HEK293T (cell line): ENCODE results near the gene FUT4.

Experiments used
- CTCF ChIA-PET: fragments of 350-600 bp; formaldehyde crosslinking; extraction: SDS; loops from one replicate; lab custom pipeline; 2021; ENCODE audit warnings: antibody characterized with exemption, inconsistent platforms; lab: Yijun Ruan, JAX
- POLR2A ChIA-PET: fragments of 350-600 bp; formaldehyde crosslinking; extraction: SDS; loops from one replicate; lab custom pipeline; 2020; ENCODE audit warnings: antibody characterized with exemption, inconsistent platforms; lab: Yijun Ruan, JAX
- DNase-seq: peaks from one replicate; pipeline ENCODE4 v3.0.0; 2012; ENCODE audit warnings: mixed read lengths; ENCODE audit errors: extremely low spot score
- ARNT ChIP-seq: fragments of 450-650 bp; IDR thresholded peaks from 2 replicates; pipeline ENCODE4 v1.6.1; 2017; ENCODE audit warnings: mild to moderate bottlenecking
- BHLHE40 ChIP-seq: fragments of 450-650 bp; IDR thresholded peaks from 2 replicates; pipeline ENCODE4 v1.6.1; 2016; ENCODE audit warnings: mild to moderate bottlenecking, moderate library complexity, borderline replicate concordance
- CTBP1 ChIP-seq: fragments of 450-650 bp; IDR thresholded peaks from 2 replicates; pipeline ENCODE4 v1.6.1; 2016; ENCODE audit warnings: borderline replicate concordance
- ELF4 ChIP-seq: fragments of 450-650 bp; IDR thresholded peaks from 2 replicates; pipeline ENCODE4 v1.6.1; 2017; ENCODE audit warnings: antibody characterized with exemption
- FOXA1 ChIP-seq: fragments of 450-650 bp; IDR thresholded peaks from 2 replicates; pipeline ENCODE4 v1.6.1; 2016; ENCODE audit warnings: mild to moderate bottlenecking
- FOXK2 ChIP-seq: fragments of 450-650 bp; IDR thresholded peaks from 2 replicates; pipeline ENCODE4 v1.6.1; 2016; ENCODE audit warnings: mild to moderate bottlenecking
- FOXM1 ChIP-seq: fragments of 450-650 bp; IDR thresholded peaks from 2 replicates; pipeline ENCODE4 v1.6.1; 2017; ENCODE audit warnings: mild to moderate bottlenecking, borderline replicate concordance
- HDGF ChIP-seq: fragments of 450-650 bp; IDR thresholded peaks from 2 replicates; pipeline ENCODE4 v1.6.1; 2017; ENCODE audit warnings: antibody characterized with exemption, borderline replicate concordance
- L3MBTL2 ChIP-seq: fragments of 450-650 bp; conservative IDR thresholded peaks from 2 replicates; pipeline ENCODE4 v1.6.1; 2016; ENCODE audit warnings: mild to moderate bottlenecking
- LEF1 ChIP-seq: fragments of 450-650 bp; IDR thresholded peaks from 2 replicates; pipeline ENCODE4 v1.6.1; 2017; ENCODE audit warnings: mild to moderate bottlenecking, borderline replicate concordance
- NFRKB ChIP-seq: fragments of 450-650 bp; IDR thresholded peaks from 2 replicates; pipeline ENCODE4 v1.6.1; 2016; ENCODE audit warnings: mild to moderate bottlenecking, moderate library complexity
- SP1 ChIP-seq: fragments of 450-650 bp; IDR thresholded peaks from 2 replicates; pipeline ENCODE4 v1.6.1; 2017
- SUZ12 ChIP-seq: fragments of 450-650 bp; IDR thresholded peaks from 2 replicates; pipeline ENCODE4 v1.6.1; 2016; ENCODE audit warnings: mild to moderate bottlenecking
- TARDBP ChIP-seq: fragments of 450-650 bp; IDR thresholded peaks from 2 replicates; pipeline ENCODE4 v1.6.1; 2016
- ZNF384 ChIP-seq: fragments of 450-650 bp; IDR thresholded peaks from 2 replicates; pipeline ENCODE4 v1.6.1; 2016
- TF ChIP-seq, protein P1 (sequence below): fragments of 450-650 bp; IDR thresholded peaks from 2 replicates; pipeline ENCODE4 v1.6.1; 2016

The FUT4 gene

GRCh38 chr11:94518300-94518699 lies 25.4 kb upstream of the FUT4 start:
- no peak for DNase-seq
- ChIA-PET CTCF (interaction anchor here (0.6 to 0.7 kb wide), 2 partner anchors 21 to 583 kb away, joined by 3 read pairs; no protein-coding TSS in a partner anchor), POLR2A (no interaction called here)
- TF ChIP-seq L3MBTL2 (no peak), ARNT (no peak), NFRKB (no peak), LEF1 (no peak), BHLHE40 (no peak), FOXA1 (no peak), ELF4 (no peak), ZNF384 (no peak), FOXM1 (no peak)

- TF ChIP-seq FOXK2 (no peak), NFRKB (no peak), TARDBP (no peak), ELF4 (no peak), SUZ12 (no peak), FOXM1 (no peak), CTBP1 (no peak), HDGF (no peak), FOXA1 (no peak), SP1 (no peak), ARNT (no peak), LEF1 (no peak), L3MBTL2 (no peak), BHLHE40 (no peak), ZNF384 (no peak)
- TF ChIP-seq, protein P1, sequence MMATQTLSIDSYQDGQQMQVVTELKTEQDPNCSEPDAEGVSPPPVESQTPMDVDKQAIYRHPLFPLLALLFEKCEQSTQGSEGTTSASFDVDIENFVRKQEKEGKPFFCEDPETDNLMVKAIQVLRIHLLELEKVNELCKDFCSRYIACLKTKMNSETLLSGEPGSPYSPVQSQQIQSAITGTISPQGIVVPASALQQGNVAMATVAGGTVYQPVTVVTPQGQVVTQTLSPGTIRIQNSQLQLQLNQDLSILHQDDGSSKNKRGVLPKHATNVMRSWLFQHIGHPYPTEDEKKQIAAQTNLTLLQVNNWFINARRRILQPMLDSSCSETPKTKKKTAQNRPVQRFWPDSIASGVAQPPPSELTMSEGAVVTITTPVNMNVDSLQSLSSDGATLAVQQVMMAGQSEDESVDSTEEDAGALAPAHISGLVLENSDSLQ = no peak
- no peak for DNase-seq
- ChIA-PET CTCF (interaction anchor here (1.9 kb wide), 1 partner anchor 77 kb away, joined by 6 read pairs; no protein-coding TSS in a partner anchor), POLR2A (no interaction called here)
Observed at GRCh38 chr11:94519478-94520084, 24.1 kb upstream of the FUT4 start.

- ChIA-PET CTCF (interaction anchor here (1.0 to 1.9 kb wide), 3 partner anchors 9 to 101 kb away, joined by 3 to 6 read pairs (median 5); partner anchors contain the start of gene C11orf97), POLR2A (no interaction called here)
- TF ChIP-seq SUZ12 (no peak), LEF1 (no peak), TARDBP (no peak), SP1 (no peak), FOXM1 (no peak), BHLHE40 (no peak), HDGF (no peak), ZNF384 (no peak), NFRKB (no peak), ELF4 (no peak), CTBP1 (no peak), L3MBTL2 (no peak), FOXK2 (no peak), ARNT (no peak), FOXA1 (no peak)
- TF ChIP-seq, protein P1 = no peak
- peak; percentile 30 for DNase-seq
Observed at GRCh38 chr11:94521684-94522083, 22.0 kb upstream of the FUT4 start.

DNA sequence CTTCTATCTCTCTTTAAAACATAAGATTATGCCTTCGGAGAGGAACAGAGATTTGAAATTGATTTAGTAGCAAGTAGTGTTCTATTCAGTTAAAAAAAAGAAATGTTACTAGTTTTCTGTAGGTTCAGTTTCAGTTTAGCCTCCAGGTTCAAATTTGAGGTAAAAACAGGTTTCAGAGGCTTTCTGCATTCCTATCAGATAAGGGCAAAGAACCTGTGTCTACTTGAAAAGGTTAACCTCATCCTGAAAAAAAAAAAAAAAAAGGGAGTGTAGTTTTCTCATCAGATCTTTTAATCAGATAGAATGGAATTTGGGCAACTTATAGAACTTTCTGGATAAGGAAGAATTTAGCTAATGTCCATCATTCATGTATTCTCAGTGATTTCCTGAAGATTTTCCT lies 19.4 kb upstream of the FUT4 start:
- CTCF ChIA-PET = interaction anchor here (1.4 kb wide), 1 partner anchor 629 kb away, joined by 6 read pairs; no protein-coding TSS in a partner anchor
- TF ChIP-seq HDGF (no peak), L3MBTL2 (no peak), BHLHE40 (no peak), NFRKB (no peak), ZNF384 (no peak), ELF4 (no peak), FOXA1 (no peak), LEF1 (no peak), ARNT (no peak), TARDBP (no peak), CTBP1 (no peak)
- TF ChIP-seq, protein P1 = no peak
- POLR2A ChIA-PET = no interaction called here
- no peak for DNase-seq

DNA sequence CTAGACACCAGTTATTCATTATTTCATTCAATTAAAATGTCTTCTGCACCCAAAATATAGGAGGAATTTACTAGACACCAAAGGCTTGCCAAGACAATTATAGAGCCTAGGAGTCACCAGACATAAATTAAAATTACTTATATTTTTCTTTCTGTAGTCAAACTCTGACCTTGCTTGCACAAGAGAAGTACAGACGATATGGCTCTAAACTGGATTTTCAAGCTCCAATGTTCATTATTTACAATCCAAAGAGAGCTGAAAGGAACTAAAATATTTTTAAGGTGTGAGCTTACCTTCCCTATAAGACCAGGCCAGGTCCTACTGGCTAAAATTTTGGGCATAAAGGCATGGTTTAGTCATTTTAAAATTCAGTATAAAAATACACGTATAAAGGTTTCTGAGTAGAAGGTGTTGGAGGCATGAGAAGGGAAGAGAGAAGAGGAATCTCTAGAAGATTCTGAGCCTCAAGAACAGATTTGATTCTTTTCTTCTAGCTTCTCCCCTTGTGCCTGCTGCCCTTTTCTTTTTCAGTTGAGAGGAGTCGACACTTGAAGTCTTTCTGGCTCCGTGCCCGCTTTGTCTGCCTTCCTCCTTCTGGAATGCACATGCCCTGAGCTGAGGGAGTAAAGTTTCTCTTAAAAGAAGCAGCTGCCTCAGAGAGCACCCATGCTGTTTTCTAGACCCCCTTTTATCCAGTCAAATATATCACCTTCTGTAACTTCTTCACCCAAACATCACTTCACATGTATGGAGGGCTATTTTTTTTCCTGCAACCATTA lies 18.0 kb upstream of the FUT4 start:
- no peak for TF ChIP-seq ELF4
- no peak for TF ChIP-seq TARDBP
- no peak for TF ChIP-seq CTBP1
- TF ChIP-seq FOXA1 = no peak
- TF ChIP-seq ZNF384 = no peak
- TF ChIP-seq, protein P1 = no peak
- no peak for TF ChIP-seq ARNT
- TF ChIP-seq FOXM1 = no peak
- no peak for TF ChIP-seq HDGF
- TF ChIP-seq L3MBTL2 = no peak
- DNase-seq = no peak
- ChIA-PET CTCF (interaction anchor here (0.5 to 1.4 kb wide), 2 partner anchors 630 to 814 kb away, joined by 4 to 6 read pairs; no protein-coding TSS in a partner anchor), POLR2A (interaction anchor here (0.8 kb wide), 1 partner anchor 19 kb away, joined by 3 read pairs; no protein-coding TSS in a partner anchor)
